ENCODE results near the gene RXRA.

RXRA gene

DNA sequence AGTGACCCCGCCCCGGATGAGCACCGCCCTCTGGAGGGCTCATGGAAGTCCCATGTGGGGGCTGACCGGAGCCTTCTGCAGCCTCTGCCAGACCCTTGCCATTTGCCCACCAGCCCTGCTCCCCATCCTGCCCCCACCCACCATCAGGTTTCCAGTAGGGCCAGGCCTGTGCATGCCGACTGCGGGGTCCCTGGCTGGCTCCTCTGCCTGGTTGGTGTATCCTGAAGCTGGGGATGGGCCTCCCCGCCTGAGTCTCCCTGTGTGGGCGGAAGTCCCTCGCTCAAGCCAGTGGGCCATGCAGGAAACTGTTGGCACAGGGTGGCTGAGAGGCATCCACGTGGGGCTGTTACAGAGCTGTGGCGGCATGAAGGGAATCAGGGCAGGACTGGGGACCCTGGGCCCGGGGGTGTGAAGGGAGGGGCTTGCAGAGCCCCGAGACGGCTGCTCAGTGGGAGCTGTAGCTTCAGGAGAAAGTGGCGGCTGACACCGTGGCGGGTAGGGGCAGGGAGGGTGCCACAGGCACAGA, 88.7 kb downstream of the RXRA start:
- no peak for DNase-seq (ENCODE audit: low read depth, low spot score)

- DNase-seq (ENCODE audit: low read depth, low spot score), result no peak
Observed at GRCh38 chr9:134416385-134417015, 90.2 kb downstream of the RXRA start.

GRCh38 chr9:134418354-134418753, 92.1 kb downstream of the RXRA start:
- no peak for DNase-seq (ENCODE audit: low read depth, low spot score)

DNA sequence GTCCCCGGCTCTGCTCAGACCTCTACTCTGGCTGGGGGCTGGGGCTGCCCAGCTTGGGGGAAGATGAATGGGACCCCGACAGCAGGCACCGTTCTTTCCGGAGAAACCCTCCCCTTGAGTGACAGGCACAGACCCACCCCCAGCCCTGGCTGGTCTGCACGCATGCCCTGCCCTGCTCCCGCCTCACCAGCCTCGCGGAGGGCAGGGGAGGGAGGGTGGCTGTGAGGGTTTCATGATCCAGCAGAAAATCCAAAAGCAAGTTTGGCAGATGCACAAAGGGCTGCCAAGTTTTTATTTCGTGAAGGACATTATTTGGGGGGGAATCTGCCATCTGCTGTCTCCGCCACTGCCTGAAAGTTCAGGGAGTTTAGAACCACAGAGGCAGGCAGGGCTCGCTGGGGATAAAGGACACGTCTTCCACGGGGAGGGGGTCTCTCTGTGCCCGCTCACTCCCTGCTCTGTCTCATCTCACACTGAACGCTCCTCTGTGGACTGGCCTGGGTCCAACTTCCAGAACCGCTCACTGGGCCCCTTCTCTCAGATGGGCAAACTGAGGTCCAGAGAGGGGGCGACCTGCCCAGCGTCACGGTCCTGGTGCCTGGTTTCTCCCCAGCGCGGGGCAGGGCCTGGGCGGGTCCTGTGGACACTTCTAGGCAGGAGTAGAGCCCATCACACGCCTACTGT, 92.9 kb downstream of the RXRA start:
- DNase-seq (ENCODE audit: low read depth, low spot score), result no peak

GRCh38 chr9:134419684-134420076, 93.4 kb downstream of the RXRA start:
- no peak for DNase-seq (ENCODE audit: low read depth, low spot score)

- no peak for DNase-seq (ENCODE audit: low read depth, low spot score)
Observed at GRCh38 chr9:134420281-134420845, 94.1 kb downstream of the RXRA start.

- DNase-seq (ENCODE audit: low read depth, low spot score), result no peak
Observed at GRCh38 chr9:134420974-134421432, 94.7 kb downstream of the RXRA start.

- no peak for DNase-seq (ENCODE audit: low read depth, low spot score)
Observed at GRCh38 chr9:134421888-134422287, 95.6 kb downstream of the RXRA start.

DNA sequence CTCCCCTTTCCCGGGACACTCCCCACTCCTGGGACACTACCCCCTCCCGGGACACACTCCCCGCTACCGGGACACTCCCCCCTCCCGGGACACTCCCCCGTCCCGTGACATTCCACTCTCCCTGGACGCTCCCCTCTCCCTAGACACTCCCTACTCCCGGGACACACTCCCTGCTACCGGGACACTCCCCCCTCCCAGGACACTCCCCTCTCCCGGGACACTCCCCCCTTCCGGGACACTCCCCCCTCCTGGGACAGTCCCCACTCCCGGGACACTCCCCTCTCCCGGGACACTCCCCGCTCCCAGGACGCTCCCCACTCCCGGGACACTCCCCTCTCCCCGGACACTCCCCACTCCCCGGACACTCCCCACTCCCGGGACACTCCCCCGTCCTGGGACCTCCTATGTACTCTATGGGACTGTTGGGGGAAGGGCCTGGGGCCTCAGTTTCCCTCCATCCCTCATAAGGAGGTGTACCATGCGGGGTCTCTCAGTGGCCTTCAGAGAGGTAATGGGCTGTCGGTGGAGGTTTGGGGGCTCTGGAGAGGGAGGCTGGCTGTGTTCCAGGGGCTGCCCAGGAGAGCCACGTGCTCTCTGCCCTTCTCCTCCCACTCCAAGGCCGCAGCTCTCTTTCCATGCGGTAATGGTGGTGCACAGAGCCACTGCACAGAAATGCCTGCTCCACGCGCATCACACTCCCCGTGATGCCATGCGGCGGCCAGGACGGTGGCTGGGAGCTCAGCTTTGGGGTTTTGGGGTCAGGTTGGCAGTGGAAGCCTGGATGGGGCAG, 96.2 kb downstream of the RXRA start:
- DNase-seq (ENCODE audit: low read depth, low spot score), result no peak

- no peak for DNase-seq (ENCODE audit: low read depth, low spot score)
Observed at GRCh38 chr9:134423166-134423565, 96.9 kb downstream of the RXRA start.

- no peak for DNase-seq (ENCODE audit: low read depth, low spot score)
Observed at GRCh38 chr9:134423749-134424148, 97.5 kb downstream of the RXRA start.

DNA sequence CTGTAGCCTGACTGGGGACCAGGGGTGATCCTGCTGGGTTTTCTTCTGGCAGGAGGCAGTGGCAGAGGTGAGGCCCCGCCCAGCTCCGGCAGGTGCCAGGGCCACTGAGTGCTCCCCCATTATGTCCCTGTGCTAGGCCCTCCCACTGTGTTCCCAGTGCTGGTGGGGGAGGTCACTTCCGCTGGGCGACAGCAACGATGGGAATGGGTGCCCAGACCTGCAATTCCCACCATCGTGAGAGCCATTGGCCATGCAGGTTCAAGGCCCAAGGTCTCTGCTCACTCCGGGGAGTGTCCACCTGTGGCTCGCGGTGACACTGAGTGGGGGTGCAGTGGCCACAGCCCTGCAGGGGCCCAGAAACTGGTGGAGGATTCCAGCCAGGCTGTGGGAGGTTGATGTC, 98.6 kb downstream of the RXRA start:
- DNase-seq (ENCODE audit: low read depth, low spot score), result no peak

DNA sequence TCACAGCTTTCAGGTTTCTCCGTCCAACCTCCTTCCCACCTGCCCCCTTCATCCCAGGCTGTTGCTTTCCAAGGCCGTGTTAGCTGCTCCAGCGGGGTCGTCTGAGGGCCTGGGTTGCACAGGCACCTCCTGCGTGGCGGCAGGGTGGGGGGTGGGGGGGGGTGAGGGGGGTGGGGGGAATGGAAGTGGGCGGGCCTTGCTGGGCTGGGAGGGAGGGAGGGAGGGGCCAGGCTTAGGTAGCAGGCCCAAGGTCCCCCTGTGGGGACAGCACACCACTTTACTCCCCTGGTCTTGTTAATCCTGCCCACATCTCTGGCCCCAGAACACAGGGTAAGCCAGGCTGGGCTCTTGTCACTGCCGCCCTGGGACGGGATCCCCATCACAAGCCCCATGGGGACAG, 99.1 kb downstream of the RXRA start:
- no peak for DNase-seq (ENCODE audit: low read depth, low spot score)

DNA sequence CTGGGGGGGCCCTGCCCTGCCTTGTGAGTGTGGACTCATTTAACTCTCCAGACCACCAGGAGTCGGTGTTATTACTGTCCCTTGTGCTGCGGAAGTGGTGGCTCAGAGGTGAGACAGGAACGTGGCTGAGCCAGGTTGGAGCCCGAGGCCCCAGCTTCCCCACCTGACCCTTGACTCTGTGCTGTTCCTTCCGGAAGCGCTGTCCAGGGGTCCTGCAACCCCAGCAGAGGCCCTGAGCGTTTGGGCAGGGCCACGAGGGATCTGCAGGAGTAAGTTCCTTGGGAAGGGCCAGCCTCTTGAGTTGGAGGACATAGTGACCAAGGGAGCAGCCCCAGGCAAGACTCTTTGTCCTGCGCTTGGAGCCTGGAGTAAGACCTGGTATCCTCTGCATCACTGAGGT, 99.6 kb downstream of the RXRA start:
- DNase-seq (ENCODE audit: low read depth, low spot score), result no peak

DNA sequence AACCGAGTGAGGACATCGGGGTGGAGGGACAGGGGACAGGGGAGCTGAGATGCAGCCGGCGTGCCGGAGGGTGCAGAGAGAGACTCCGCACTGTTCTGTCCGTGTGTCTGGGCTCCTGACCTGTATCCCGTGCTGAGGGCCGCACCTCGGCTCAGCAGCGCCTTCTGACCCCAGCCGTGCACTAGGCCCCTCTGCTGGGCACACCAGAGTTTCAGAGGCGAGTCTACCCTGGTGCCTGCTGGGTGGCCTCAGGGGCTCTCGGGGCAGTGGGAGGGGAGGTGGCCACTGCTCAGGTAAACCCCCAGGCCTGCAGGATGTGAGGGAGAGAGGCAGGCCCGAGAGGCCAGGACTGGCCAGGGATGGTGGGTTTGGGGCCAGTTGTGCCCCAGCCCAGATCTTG, 100.2 kb downstream of the RXRA start:
- DNase-seq (ENCODE audit: low read depth, low spot score), result no peak

DNA sequence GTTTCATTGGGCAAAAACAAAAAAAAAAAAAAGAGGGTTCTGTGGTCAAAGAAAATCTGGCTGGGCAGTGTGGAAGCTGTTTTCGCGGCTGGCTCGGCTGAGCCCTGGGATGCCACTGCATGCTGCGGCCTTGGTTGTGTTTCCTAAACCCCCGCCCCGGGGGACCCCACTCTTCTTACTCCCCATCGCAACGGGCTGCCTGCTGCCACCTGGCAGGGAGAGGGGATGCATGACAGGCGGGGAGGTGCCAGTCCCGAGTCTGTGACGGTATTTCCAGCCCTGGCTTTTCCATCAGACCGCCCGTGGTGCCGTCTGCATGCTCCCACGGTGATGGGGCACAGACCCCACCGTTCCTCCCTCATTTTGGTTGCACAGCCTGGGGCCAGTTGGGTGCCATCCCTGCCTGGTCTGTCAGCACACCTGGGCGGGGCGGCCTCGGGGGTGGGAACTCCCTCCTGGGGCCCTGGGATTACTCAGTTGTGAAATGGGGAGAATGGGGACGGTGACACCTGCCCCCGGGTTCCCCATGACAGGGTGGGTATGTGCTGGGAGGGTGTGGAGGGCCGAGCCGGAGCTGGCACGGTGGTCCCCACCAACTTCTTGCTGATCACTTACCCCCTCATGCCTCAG, 101.0 kb downstream of the RXRA start:
- no peak for DNase-seq (ENCODE audit: low read depth, low spot score)

- DNase-seq (ENCODE audit: low read depth, low spot score), result no peak
Observed at GRCh38 chr9:134428559-134428958, 102.3 kb downstream of the RXRA start.

DNA sequence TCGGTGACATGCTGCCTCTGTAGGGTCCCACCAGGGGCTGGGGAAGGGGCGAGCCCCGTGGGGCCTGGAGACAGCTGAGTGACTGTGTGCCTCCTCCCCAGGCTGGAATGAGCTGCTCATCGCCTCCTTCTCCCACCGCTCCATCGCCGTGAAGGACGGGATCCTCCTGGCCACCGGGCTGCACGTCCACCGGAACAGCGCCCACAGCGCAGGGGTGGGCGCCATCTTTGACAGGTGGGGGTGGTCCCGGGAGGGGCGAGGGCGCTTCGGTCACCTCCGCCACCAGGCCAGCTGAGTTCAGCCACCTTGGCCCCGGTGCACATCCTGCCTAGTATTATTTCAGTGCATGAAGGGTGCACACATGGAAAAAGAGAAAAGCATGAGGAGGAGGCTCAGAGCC, 102.8 kb downstream of the RXRA start:
- no peak for DNase-seq (ENCODE audit: low read depth, low spot score)

DNA sequence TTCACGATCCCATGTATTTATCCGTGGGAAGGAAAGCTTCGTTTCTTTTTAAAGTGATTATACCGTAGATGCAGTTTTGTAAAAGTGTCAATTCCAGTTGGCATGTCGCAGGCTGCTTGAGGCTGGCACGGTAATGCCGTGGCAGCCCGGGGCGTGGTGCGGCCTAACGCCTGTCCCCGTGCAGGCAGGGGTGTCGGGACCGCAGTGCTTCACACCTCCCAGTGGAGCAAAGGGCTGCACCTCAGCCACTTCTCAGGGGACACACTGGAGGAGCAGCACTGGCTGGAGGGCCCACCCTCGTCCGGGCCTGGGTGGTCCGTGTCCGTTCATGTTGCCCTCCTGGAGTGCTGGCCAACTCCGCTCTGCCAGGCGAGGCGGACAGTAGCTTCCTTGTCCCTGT, 103.2 kb downstream of the RXRA start:
- DNase-seq (ENCODE audit: low read depth, low spot score), result no peak

DNA sequence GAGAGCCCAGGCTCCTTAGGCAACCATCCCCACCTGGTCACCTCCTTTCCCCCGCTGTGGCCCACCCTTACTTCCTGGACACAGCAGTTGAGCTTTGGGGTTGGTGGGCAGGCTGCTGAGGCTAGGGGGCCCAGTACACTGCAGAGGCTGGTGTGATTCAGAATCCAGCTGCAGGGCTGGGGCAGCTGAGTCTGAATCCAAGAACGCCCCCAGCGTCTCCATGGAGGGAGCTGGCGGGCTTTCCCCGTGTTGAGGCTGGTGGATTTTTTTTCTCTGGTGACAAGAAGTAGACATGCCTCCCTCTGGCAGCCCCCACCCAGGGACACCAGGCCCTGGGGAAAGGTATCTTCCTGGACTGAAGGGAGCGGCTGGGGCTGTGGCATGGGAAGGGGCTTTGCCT, 104.8 kb downstream of the RXRA start:
- no peak for DNase-seq (ENCODE audit: low read depth, low spot score)

- no peak for DNase-seq (ENCODE audit: low read depth, low spot score)
Observed at GRCh38 chr9:134431626-134432025, 105.4 kb downstream of the RXRA start.

GRCh38 chr9:134432471-134432870, 106.2 kb downstream of the RXRA start:
- no peak for DNase-seq (ENCODE audit: low read depth, low spot score)

Measured in activated CD4-positive, CD25-positive, alpha-beta regulatory T cell treated with anti-CD3 and anti-CD28 coated beads, Interleukin-2, amount 50 U/mL, for 16 hours (primary cell).